Smooth muscle cell (in vitro differentiated cells): ENCODE measurements around the gene CDK14. TPM values are rescaled to one million over a fixed set of nuclear protein-coding genes. Genes with fewer than 3 reads are reported as not detected.

Source experiments
- DNase-seq: peaks from one replicate; lab custom pipeline; 2025; ENCODE audit not compliant: unreplicated experiment; lab: John Stamatoyannopoulos, UW
- H2AFZ ChIP-seq: fragments of 200-600 bp; sonication (generic); 2 replicates; pipeline ENCODE4 v1.6.0; 2016; ENCODE audit warnings: antibody characterized with exemption, low read depth, mild to moderate bottlenecking
- H3F3A ChIP-seq: fragments of 200-600 bp; sonication (generic); 2 replicates; pipeline ENCODE4 v1.6.0; 2017; ENCODE audit warnings: antibody characterized with exemption, low read depth
- H3K27ac ChIP-seq: fragments of 200-600 bp; sonication (generic); 2 replicates; pipeline ENCODE4 v1.5.1; 2016; ENCODE audit warnings: low read depth, mild to moderate bottlenecking
- H3K27me3 ChIP-seq: fragments of 200-600 bp; sonication (generic); 2 replicates; pipeline ENCODE4 v1.6.1; 2016; ENCODE audit warnings: low read depth, mild to moderate bottlenecking
- H3K36me3 ChIP-seq: fragments of 200-600 bp; sonication (generic); 2 replicates; pipeline ENCODE4 v1.5.1; 2016; ENCODE audit warnings: low read depth
- H3K4me1 ChIP-seq: fragments of 200-600 bp; sonication (generic); 2 replicates; pipeline ENCODE4 v1.5.1; 2016; ENCODE audit warnings: low read depth
- H3K4me2 ChIP-seq: fragments of 200-600 bp; sonication (generic); 2 replicates; pipeline ENCODE4 v1.6.0; 2016; ENCODE audit warnings: mild to moderate bottlenecking
- H3K4me3 ChIP-seq: fragments of 200-600 bp; sonication (generic); 2 replicates; pipeline ENCODE4 v1.5.1; 2016; ENCODE audit warnings: mild to moderate bottlenecking
- H3K79me2 ChIP-seq: fragments of 200-600 bp; sonication (generic); 2 replicates; pipeline ENCODE4 v1.6.0; 2016; ENCODE audit warnings: low read depth, mild to moderate bottlenecking
- H3K9ac ChIP-seq: fragments of 200-600 bp; sonication (generic); 2 replicates; pipeline ENCODE4 v1.6.0; 2016; ENCODE audit warnings: low read depth
- H3K9me3 ChIP-seq: fragments of 200-600 bp; sonication (generic); replicated peaks from 2 replicates; pipeline ENCODE4 v1.5.1; 2016; ENCODE audit warnings: low read depth
- H4K20me1 ChIP-seq: fragments of 200-600 bp; sonication (generic); 2 replicates; pipeline ENCODE4 v1.6.0; 2016; ENCODE audit warnings: low read depth
- CTCF ChIP-seq: fragments of 200-600 bp; sonication (generic); IDR thresholded peaks from 2 replicates; pipeline ENCODE4 v1.5.1; 2017; ENCODE audit warnings: borderline replicate concordance, mild to moderate bottlenecking, antibody characterized with exemption; ENCODE audit not compliant: insufficient read depth, poor library complexity, severe bottlenecking
- WGBS: methylation state at CpG from one replicate; pipeline ENCODE4 v1.1.7; 2016; ENCODE audit warnings: low lambda C conversion rate; 5-methylcytosine and 5-hydroxymethylcytosine counted together
- polyA plus RNA-seq: library from polyadenylated mRNA; unstranded; fragments of >200 nt; fragmentation: Nextera tagmentation; extraction: Ambion mirVana; gene quantifications from 2 replicates; pipeline ENCODE4 v1.2.1, GENCODE V29; 2016
- total RNA-seq: library from RNA; depleted of rRNA; stranded (reverse); fragments of >200 nt; gene quantifications from 2 replicates; pipeline ENCODE4 v1.2.3, GENCODE V29; 2014

Gene CDK14
- total and polyA plus RNA-seq, 2 experiments from 2014 or later: 4.1 to 5.3 TPM

- peaks cover 21% of the 10 kb centered on the region for H3K4me1 ChIP-seq
- no peak overlapping the region for H3K9ac ChIP-seq
- DNase-seq: no peak
- no peaks in the 10 kb centered on the region for H3K36me3 ChIP-seq
- no peak overlapping the region for H3K4me3 ChIP-seq
- no peaks in the 10 kb centered on the region for H3K79me2 ChIP-seq
- H3K9me3 ChIP-seq: no peaks in the 10 kb centered on the region
- H4K20me1 ChIP-seq: no peaks in the 10 kb centered on the region
- WGBS: 96% methylated on average over 3 of the region's 3 CpGs
- H3K4me2 ChIP-seq: no peak overlapping the region
- H3K27ac ChIP-seq: no peak overlapping the region
- H3K27me3 ChIP-seq: no peaks in the 10 kb centered on the region
- no peak overlapping the region for H2AFZ ChIP-seq
- no peaks in the 10 kb centered on the region for H3F3A ChIP-seq
- TF ChIP-seq CTCF: no peak
Measured at GRCh38 chr7:90719155-90719554, 123.0 kb downstream of the CDK14 start.

- no peaks in the 10 kb centered on the region for H4K20me1 ChIP-seq
- DNase-seq: no peak
- no peaks in the 10 kb centered on the region for H3K27me3 ChIP-seq
- H3K4me2 ChIP-seq: peak overlapping the region; percentile 46
- H2AFZ ChIP-seq: no peak overlapping the region
- peaks cover 23% of the 10 kb centered on the region for H3K4me1 ChIP-seq
- no peak overlapping the region for H3K9ac ChIP-seq
- no peaks in the 10 kb centered on the region for H3K36me3 ChIP-seq
- 70% methylated on average over 4 of the region's 4 CpGs for WGBS
- no peaks in the 10 kb centered on the region for H3F3A ChIP-seq
- no peak for TF ChIP-seq CTCF
- no peaks in the 10 kb centered on the region for H3K9me3 ChIP-seq
- H3K79me2 ChIP-seq: no peaks in the 10 kb centered on the region
- H3K4me3 ChIP-seq: no peak overlapping the region
- no peak overlapping the region for H3K27ac ChIP-seq
Measured at GRCh38 chr7:90720984-90721760, 125.1 kb downstream of the CDK14 start.

- Histone ChIP-seq H3K36me3 (no peaks in the 10 kb centered on the region), H3K27me3 (no peaks in the 10 kb centered on the region), H4K20me1 (no peaks in the 10 kb centered on the region), H3K27ac (no peak overlapping the region), H3K4me3 (no peak overlapping the region), H3K4me1 (peaks cover 26% of the 10 kb centered on the region), H3F3A (no peaks in the 10 kb centered on the region), H3K79me2 (no peaks in the 10 kb centered on the region), H2AFZ (no peak overlapping the region), H3K9me3 (no peaks in the 10 kb centered on the region), H3K4me2 (peak overlapping the region; percentile 46), H3K9ac (no peak overlapping the region)
- no peak for TF ChIP-seq CTCF
- DNase-seq: no peak
- 94% methylated on average over 7 of the region's 7 CpGs for WGBS
Measured at GRCh38 chr7:90721869-90722431, 125.8 kb downstream of the CDK14 start.
